Activated CD4-positive, alpha-beta T cell treated with anti-CD3 and anti-CD28 coated beads, Interleukin-10, Interleukin-2, amounts not matched to agents 100 ng/mL and 50 ng/mL, durations not matched to agents 16 hours and 8 hours (primary cell): ENCODE results near the gene REXO5.
"Not testable (repeated sequence)": the region's sequence is repeated elsewhere in the genome, so short reads cannot be mapped to it uniquely, and the experiment has no call there.

Experiments used
- DNase-seq: peaks from one replicate; pipeline ENCODE4 v3.0.0-alpha.2; 2020

REXO5 gene

GRCh38 chr16:20851601-20852000, 45.3 kb downstream of the REXO5 start:
- DNase-seq = no peak

GRCh38 chr16:20853143-20853542, 46.8 kb downstream of the REXO5 start:
- no peak for DNase-seq

GRCh38 chr16:20853981-20854620, 47.8 kb downstream of the REXO5 start:
- DNase-seq = no peak

- no peak for DNase-seq
These were observed 48.6 kb downstream of the REXO5 start for GRCh38 chr16:20854963-20855362.

GRCh38 chr16:20857281-20857680, 51.0 kb downstream of the REXO5 start:
- DNase-seq = no peak

- no peak for DNase-seq
These were observed 52.9 kb downstream of the REXO5 start for GRCh38 chr16:20859229-20859628.

- DNase-seq = no peak
These were observed 53.4 kb downstream of the REXO5 start for GRCh38 chr16:20859699-20860098.

- no peak for DNase-seq
These were observed 54.0 kb downstream of the REXO5 start for GRCh38 chr16:20860361-20860760.

- DNase-seq = not testable (repeated sequence)
These were observed 54.7 kb downstream of the REXO5 start for GRCh38 chr16:20860995-20861394.

GRCh38 chr16:20862162-20862960, 56.0 kb downstream of the REXO5 start:
- no peak for DNase-seq

GRCh38 chr16:20864376-20864775, 58.0 kb downstream of the REXO5 start:
- DNase-seq = not testable (repeated sequence)

GRCh38 chr16:20865420-20866131, 59.2 kb downstream of the REXO5 start:
- peak; percentile 53 for DNase-seq

- DNase-seq = peak; percentile 37
These were observed 59.9 kb downstream of the REXO5 start for GRCh38 chr16:20866145-20866772.

- no peak for DNase-seq
These were observed 60.5 kb downstream of the REXO5 start for GRCh38 chr16:20866801-20867200.

GRCh38 chr16:20867585-20867984, 61.3 kb downstream of the REXO5 start:
- no peak for DNase-seq

- DNase-seq = no peak
These were observed 62.6 kb downstream of the REXO5 start for GRCh38 chr16:20868890-20869289.

GRCh38 chr16:20870122-20870820, 63.9 kb downstream of the REXO5 start:
- no peak for DNase-seq

GRCh38 chr16:20871258-20871657, 64.9 kb downstream of the REXO5 start:
- DNase-seq = no peak

- no peak for DNase-seq
These were observed 65.9 kb downstream of the REXO5 start for GRCh38 chr16:20871941-20872815.

GRCh38 chr16:20873331-20873730, 67.0 kb downstream of the REXO5 start:
- no peak for DNase-seq

- no peak for DNase-seq
These were observed 67.8 kb downstream of the REXO5 start for GRCh38 chr16:20874088-20874581.

GRCh38 chr16:20875355-20875650, 69.0 kb downstream of the REXO5 start:
- no peak for DNase-seq
